Erythroblast (primary cell): ENCODE measurements around the gene PITPNM2.

Experiments
- GATA1 ChIP-seq: IDR thresholded peaks from 2 replicates; pipeline ENCODE4 v1.6.1; 2011; ENCODE audit warnings: low read depth, mild to moderate bottlenecking, control low read depth, low read length, moderate library complexity
- POLR2A ChIP-seq: IDR thresholded peaks from 2 replicates; pipeline ENCODE4 v1.6.1; 2011; ENCODE audit warnings: mild to moderate bottlenecking, low read length

- TF ChIP-seq POLR2A = no peak
- no peak for TF ChIP-seq GATA1
Observed at GRCh38 chr12:123134271-123134671, 16.6 kb downstream of the PITPNM2 start.
